Neural crest cell (in vitro differentiated cells): ENCODE results near the gene EPHA6. TPM values are rescaled to one million over a fixed set of nuclear protein-coding genes. Genes with fewer than 3 reads are reported as not detected.
A peak's percentile ranks its signal among the peaks of the same experiment; 100 is the strongest.

Source experiments
- DNase-seq: peaks from one replicate; pipeline ENCODE4 v3.0.0; 2021; ENCODE audit warnings: low read depth, mixed read lengths, low spot score
- H3K27ac Mint-ChIP-seq: one replicate; pipeline ENCODE4 v1.8.0; 2021; ENCODE audit warnings: mild to moderate bottlenecking, mixed read lengths; ENCODE audit not compliant: unreplicated experiment
- H3K27me3 Mint-ChIP-seq: 2 replicates; pipeline ENCODE4 v1.8.0; 2021; ENCODE audit warnings: low read depth, mild to moderate bottlenecking, mixed read lengths
- H3K36me3 Mint-ChIP-seq: 2 replicates; pipeline ENCODE4 v1.8.0; 2021; ENCODE audit warnings: low read depth, mild to moderate bottlenecking, mixed read lengths
- H3K4me1 Mint-ChIP-seq: 2 replicates; pipeline ENCODE4 v1.8.0; 2021; ENCODE audit warnings: mixed read lengths
- H3K4me3 Mint-ChIP-seq: one replicate; pipeline ENCODE4 v1.8.0; 2021; ENCODE audit warnings: mild to moderate bottlenecking, mixed read lengths
- H3K9me3 Mint-ChIP-seq: 2 replicates; pipeline ENCODE4 v1.8.0; 2021; ENCODE audit warnings: mixed read lengths
- total RNA-seq: library from RNA; stranded (reverse); gene quantifications from 2 replicates; pipeline ENCODE4 v1.2.1, GENCODE V29; 2021
- TF ChIP-seq, protein P1 (sequence below): fragments of 200-600 bp; sonication (generic); conservative IDR thresholded peaks from 2 replicates; pipeline ENCODE4 v1.5.0; 2021; ENCODE audit warnings: antibody characterized with exemption, mild to moderate bottlenecking

Gene EPHA6
- total RNA-seq, 1 donor from 2014 or later = 0.96 TPM

DNA sequence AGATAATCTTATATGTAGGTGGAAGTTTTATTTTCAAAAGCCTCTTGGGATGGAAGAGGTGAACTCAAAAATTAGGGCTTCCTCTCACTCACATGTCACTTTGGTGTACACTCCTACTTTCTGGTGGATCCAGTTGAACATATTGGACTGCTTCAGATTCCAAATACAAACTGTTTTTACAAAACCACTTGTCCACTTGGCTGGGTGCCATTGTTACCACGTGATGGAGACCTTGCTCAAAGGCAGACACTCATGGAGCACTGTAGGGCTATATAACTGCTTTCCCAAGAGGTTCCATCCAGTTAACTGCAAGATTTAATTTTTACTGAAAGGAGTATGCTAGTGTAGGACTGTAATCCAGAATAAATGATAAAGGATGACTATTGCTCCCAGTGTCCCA lies 307.0 kb downstream of the EPHA6 start:
- Mint-ChIP-seq H3K4me1 (no peaks in the 10 kb centered on the region), H3K4me3 (no peak overlapping the region), H3K27ac (no peak overlapping the region), H3K9me3 (no peaks in the 10 kb centered on the region), H3K27me3 (no peaks in the 10 kb centered on the region), H3K36me3 (no peaks in the 10 kb centered on the region)
- TF ChIP-seq, protein P1, sequence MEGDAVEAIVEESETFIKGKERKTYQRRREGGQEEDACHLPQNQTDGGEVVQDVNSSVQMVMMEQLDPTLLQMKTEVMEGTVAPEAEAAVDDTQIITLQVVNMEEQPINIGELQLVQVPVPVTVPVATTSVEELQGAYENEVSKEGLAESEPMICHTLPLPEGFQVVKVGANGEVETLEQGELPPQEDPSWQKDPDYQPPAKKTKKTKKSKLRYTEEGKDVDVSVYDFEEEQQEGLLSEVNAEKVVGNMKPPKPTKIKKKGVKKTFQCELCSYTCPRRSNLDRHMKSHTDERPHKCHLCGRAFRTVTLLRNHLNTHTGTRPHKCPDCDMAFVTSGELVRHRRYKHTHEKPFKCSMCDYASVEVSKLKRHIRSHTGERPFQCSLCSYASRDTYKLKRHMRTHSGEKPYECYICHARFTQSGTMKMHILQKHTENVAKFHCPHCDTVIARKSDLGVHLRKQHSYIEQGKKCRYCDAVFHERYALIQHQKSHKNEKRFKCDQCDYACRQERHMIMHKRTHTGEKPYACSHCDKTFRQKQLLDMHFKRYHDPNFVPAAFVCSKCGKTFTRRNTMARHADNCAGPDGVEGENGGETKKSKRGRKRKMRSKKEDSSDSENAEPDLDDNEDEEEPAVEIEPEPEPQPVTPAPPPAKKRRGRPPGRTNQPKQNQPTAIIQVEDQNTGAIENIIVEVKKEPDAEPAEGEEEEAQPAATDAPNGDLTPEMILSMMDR = no peak
- DNase-seq = no peak

DNA sequence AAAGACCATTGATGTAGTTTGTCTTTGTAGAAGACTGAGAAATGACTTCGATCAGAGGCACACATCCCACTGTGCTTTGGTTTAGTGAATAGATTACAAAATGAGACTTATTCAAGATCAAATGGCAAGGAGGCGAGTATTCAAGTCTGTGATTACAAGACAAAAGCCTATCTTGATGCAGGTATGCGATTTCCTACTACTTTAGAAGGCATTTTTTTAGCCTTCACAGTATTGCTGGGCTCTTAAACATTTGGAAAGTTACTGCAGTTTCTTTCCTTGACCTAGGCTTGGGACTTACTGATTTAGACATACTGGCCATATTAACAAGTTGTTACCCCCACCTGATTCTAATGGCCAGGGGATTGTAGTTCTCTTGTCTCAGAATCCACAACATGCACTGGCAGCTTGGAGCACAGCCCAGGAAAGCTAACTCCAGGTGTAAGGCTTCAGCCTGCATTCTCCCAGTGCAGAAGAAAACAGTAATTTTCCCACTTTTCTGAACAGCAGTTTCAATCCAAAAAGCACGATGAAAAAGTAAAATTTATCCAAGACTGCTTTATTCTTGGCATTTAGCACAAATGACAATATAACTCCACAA lies 311.6 kb downstream of the EPHA6 start:
- Mint-ChIP-seq H3K4me3 (no peak overlapping the region), H3K36me3 (no peaks in the 10 kb centered on the region), H3K4me1 (no peaks in the 10 kb centered on the region), H3K27me3 (no peaks in the 10 kb centered on the region), H3K27ac (no peak overlapping the region), H3K9me3 (no peaks in the 10 kb centered on the region)
- TF ChIP-seq, protein P1 = no peak
- DNase-seq = no peak

DNA sequence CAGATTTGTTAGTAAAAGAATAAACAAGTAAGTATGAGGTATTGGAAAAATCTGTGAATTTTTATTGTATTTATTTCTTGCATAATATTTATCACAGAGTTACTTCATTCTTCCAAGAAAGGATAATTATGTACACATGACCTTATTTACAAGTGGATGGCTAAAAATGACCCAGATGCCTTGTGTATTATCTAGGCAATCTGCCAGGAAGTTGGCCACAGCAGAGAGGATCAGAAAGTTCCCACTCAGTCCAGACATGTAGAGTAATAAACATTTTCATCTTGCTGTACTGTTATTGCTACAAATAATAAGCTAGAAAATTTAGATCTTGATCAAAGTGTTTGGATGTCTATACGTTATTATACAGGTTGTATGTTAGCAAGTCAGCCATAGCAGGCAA lies 317.1 kb downstream of the EPHA6 start:
- TF ChIP-seq, protein P1 = no peak
- H3K27ac Mint-ChIP-seq = no peak overlapping the region
- no peaks in the 10 kb centered on the region for H3K9me3 Mint-ChIP-seq
- DNase-seq = no peak
- H3K27me3 Mint-ChIP-seq = no peaks in the 10 kb centered on the region
- H3K4me3 Mint-ChIP-seq = no peak overlapping the region
- H3K4me1 Mint-ChIP-seq = no peaks in the 10 kb centered on the region
- no peaks in the 10 kb centered on the region for H3K36me3 Mint-ChIP-seq

DNA sequence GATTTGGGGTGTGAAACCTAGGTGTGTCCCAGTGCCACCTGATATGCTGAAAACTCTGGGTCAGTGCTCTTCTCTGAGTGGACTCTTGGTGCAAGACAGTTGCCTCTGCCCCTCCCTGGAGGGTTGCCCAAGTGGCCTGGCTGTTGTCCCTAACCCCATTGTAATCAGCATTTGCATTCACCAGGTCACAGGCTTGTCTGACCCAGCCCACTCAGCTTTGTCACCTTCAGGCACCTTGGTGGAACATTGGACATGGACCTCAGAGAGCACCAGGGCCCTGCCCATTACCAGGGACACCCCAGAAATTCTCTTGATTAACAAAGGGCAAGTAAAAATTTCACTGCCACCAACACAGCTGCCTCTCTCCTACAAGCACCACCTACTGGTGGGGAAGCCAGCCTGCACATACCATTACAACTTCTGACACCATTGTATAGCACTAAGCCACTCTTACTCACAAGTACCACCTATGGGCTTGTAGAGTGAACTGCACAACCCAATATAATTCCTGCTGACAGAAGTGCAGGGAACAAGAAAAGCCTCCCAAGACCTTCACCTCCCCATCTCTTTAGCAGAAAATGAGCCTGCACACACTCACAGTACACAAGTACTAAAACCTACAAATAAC lies 324.6 kb downstream of the EPHA6 start:
- H3K4me1 Mint-ChIP-seq = no peaks in the 10 kb centered on the region
- DNase-seq = no peak
- peaks cover 17% of the 10 kb centered on the region for H3K9me3 Mint-ChIP-seq
- H3K4me3 Mint-ChIP-seq = no peak overlapping the region
- no peaks in the 10 kb centered on the region for H3K36me3 Mint-ChIP-seq
- H3K27me3 Mint-ChIP-seq = no peaks in the 10 kb centered on the region
- TF ChIP-seq, protein P1 = peak; percentile 45
- H3K27ac Mint-ChIP-seq = no peak overlapping the region

DNA sequence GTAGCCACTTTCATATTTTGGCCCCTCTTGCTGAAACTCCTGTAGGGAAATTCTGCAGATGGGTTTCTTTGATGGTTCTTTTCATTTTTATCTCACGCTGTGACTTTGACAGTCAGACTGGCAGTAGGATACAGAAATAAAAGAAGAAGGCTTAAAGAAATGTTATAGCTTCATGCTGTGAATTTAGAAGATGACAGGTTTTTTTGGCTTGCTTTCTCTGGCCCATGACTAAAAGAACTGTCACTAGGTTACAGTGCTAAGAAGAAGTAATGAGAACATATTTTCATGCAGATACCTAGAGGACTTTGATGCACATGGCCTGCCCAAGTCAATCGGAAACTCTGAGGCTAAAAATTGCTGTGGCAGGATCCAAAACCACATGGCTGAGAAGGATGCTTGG lies 334.5 kb downstream of the EPHA6 start:
- Mint-ChIP-seq H3K4me1 (no peaks in the 10 kb centered on the region), H3K9me3 (peaks cover 2% of the 10 kb centered on the region), H3K4me3 (no peak overlapping the region), H3K36me3 (no peaks in the 10 kb centered on the region), H3K27me3 (no peaks in the 10 kb centered on the region), H3K27ac (no peak overlapping the region)
- TF ChIP-seq, protein P1 = no peak
- DNase-seq = no peak
